Measurements from ENCODE around the gene PROCA1. TPM values are rescaled to one million over a fixed set of nuclear protein-coding genes. Genes with fewer than 3 reads are reported as not detected.

PROCA1 gene
- polyA plus RNA-seq, 1 donor (not counting 4 experiments of a cell fraction or from before 2014, with no cell fraction given), result 0.39 TPM

- dilution Hi-C loops (cut with MboI; ENCODE audit: extremely low pct_ligation_motif_present, low sequenced_read_pairs), result no loop called here
- no peaks in the 10 kb centered on the region for H3K4me1 ChIP-seq (ENCODE audit: control insufficient read depth, extremely low read depth, insufficient read depth, low read length)
- FAIRE-seq (no peak), DNase-seq (ENCODE audit: low read depth, low spot score) (no peak)
- H3K79me2 ChIP-seq (ENCODE audit: control insufficient read depth, insufficient read depth, low read length), result no peaks in the 10 kb centered on the region
- no peak overlapping the region for H2AFZ ChIP-seq (ENCODE audit: control insufficient read depth, low read length)
- H4K20me1 ChIP-seq (ENCODE audit: control insufficient read depth, extremely low read depth, insufficient read depth, low read length), result no peaks in the 10 kb centered on the region
- no peak overlapping the region for H3K4me3 ChIP-seq (ENCODE audit: control insufficient read depth in 2 of 3, extremely low read depth in 1 of 3, insufficient read depth in 2 of 3, low read depth in 1 of 3, low read length in 3 of 3)
- H3K36me3 ChIP-seq (ENCODE audit: control insufficient read depth in 2 of 2, extremely low read depth in 1 of 2, insufficient read depth in 2 of 2, low read length in 2 of 2), result peaks cover 41 to 49% of the 10 kb centered on the region in 2 experiments
- H3K27me3 ChIP-seq (ENCODE audit: control insufficient read depth, extremely low read depth, insufficient read depth, low read length), result no peaks in the 10 kb centered on the region
- H3K9ac ChIP-seq (ENCODE audit: control insufficient read depth, extremely low read depth, insufficient read depth, low read length), result no peak overlapping the region
- no peaks in the 10 kb centered on the region for H3K9me3 ChIP-seq (ENCODE audit: control insufficient read depth, low read depth, low read length)
- no peak overlapping the region for H3K27ac ChIP-seq (ENCODE audit: control insufficient read depth, insufficient read depth, low read length)
- H3K4me2 ChIP-seq (ENCODE audit: control insufficient read depth, extremely low read depth, insufficient read depth, low read depth, low read length), result no peak overlapping the region
- TF ChIP-seq CTCF (optimal IDR thresholded peaks at IDR 0.05 in 1 of 3, IDR thresholded peaks at IDR 0.05 in 1 of 3, conservative IDR thresholded peaks at IDR 0.05 in 1 of 3; ENCODE audit: extremely low read depth in 1 of 3, insufficient read depth in 2 of 3, low read length in 3 of 3), result no peak
- no peak for TF ChIP-seq EZH2 (IDR thresholded peaks at IDR 0.05; ENCODE audit: low read length)
- H3K9me1 ChIP-seq (ENCODE audit: control insufficient read depth, extremely low read depth, insufficient read depth, low read length), result no peaks in the 10 kb centered on the region
These were observed 8.9 kb downstream of the PROCA1 start for GRCh38 chr17:28702752-28703150.

DNA sequence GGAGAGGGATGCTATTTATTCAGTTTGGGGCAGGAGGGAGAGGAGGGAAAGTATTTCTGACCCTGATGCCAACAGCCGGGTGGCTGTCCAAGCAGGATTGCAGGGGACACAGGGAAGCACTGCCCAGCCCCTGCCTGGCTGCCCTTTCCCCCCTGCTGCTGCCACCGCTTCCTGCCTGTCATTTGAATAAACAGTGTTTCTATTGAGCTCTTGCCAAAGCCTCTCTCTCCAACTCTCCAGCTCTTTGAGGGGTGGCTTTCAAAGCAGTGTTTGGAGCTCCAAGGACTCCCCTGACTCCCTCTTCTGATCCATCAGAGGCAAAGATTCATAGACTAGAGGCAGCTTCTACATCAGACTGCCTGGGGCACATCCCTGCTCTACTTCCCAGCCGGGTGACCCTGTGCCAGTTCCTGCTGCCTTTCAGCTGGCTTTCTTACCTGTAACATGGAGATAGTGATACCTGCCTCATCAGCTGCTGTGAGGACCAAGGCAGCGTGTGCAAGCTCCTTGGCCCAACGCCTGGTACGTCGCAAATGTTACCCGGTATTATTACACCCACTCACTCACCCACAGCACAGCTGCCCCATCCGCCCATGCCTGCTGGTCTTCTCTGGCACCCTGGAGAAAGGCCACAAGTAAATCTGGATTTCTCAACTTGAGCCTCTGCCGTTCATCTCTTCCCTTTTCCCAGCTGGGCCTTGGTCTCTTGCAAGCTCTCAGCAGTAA lies 9.5 kb downstream of the PROCA1 start:
- Histone ChIP-seq H2AFZ (ENCODE audit: control insufficient read depth, low read length) (no peak overlapping the region), H3K27ac (ENCODE audit: control insufficient read depth, insufficient read depth, low read length) (no peak overlapping the region), H3K36me3 (ENCODE audit: control insufficient read depth in 2 of 2, extremely low read depth in 1 of 2, insufficient read depth in 2 of 2, low read length in 2 of 2) (peaks cover 46 to 51% of the 10 kb centered on the region in 2 experiments), H3K9me3 (ENCODE audit: control insufficient read depth, low read depth, low read length) (no peaks in the 10 kb centered on the region), H3K4me3 (ENCODE audit: control insufficient read depth in 2 of 3, extremely low read depth in 1 of 3, insufficient read depth in 2 of 3, low read depth in 1 of 3, low read length in 3 of 3) (no peak overlapping the region), H3K9me1 (ENCODE audit: control insufficient read depth, extremely low read depth, insufficient read depth, low read length) (no peaks in the 10 kb centered on the region), H4K20me1 (ENCODE audit: control insufficient read depth, extremely low read depth, insufficient read depth, low read length) (no peaks in the 10 kb centered on the region), H3K4me2 (ENCODE audit: control insufficient read depth, extremely low read depth, insufficient read depth, low read depth, low read length) (no peak overlapping the region), H3K27me3 (ENCODE audit: control insufficient read depth, extremely low read depth, insufficient read depth, low read length) (no peaks in the 10 kb centered on the region), H3K79me2 (ENCODE audit: control insufficient read depth, insufficient read depth, low read length) (no peaks in the 10 kb centered on the region), H3K9ac (ENCODE audit: control insufficient read depth, extremely low read depth, insufficient read depth, low read length) (no peak overlapping the region), H3K4me1 (ENCODE audit: control insufficient read depth, extremely low read depth, insufficient read depth, low read length) (no peaks in the 10 kb centered on the region)
- no peak for FAIRE-seq
- no peak for DNase-seq (ENCODE audit: low read depth, low spot score)
- TF ChIP-seq CTCF (optimal IDR thresholded peaks at IDR 0.05 in 1 of 3, IDR thresholded peaks at IDR 0.05 in 1 of 3, conservative IDR thresholded peaks at IDR 0.05 in 1 of 3; ENCODE audit: extremely low read depth in 1 of 3, insufficient read depth in 2 of 3, low read length in 3 of 3) (no peak), EZH2 (IDR thresholded peaks at IDR 0.05; ENCODE audit: low read length) (no peak)
- dilution Hi-C loops (cut with MboI; ENCODE audit: extremely low pct_ligation_motif_present, low sequenced_read_pairs), result no loop called here

All from keratinocyte (primary cell).